ENCODE results near the gene CKMT1A.
"Not testable (repeated sequence)": the region's sequence is repeated elsewhere in the genome, so short reads cannot be mapped to it uniquely, and the experiment has no call there.

Gene CKMT1A

DNA sequence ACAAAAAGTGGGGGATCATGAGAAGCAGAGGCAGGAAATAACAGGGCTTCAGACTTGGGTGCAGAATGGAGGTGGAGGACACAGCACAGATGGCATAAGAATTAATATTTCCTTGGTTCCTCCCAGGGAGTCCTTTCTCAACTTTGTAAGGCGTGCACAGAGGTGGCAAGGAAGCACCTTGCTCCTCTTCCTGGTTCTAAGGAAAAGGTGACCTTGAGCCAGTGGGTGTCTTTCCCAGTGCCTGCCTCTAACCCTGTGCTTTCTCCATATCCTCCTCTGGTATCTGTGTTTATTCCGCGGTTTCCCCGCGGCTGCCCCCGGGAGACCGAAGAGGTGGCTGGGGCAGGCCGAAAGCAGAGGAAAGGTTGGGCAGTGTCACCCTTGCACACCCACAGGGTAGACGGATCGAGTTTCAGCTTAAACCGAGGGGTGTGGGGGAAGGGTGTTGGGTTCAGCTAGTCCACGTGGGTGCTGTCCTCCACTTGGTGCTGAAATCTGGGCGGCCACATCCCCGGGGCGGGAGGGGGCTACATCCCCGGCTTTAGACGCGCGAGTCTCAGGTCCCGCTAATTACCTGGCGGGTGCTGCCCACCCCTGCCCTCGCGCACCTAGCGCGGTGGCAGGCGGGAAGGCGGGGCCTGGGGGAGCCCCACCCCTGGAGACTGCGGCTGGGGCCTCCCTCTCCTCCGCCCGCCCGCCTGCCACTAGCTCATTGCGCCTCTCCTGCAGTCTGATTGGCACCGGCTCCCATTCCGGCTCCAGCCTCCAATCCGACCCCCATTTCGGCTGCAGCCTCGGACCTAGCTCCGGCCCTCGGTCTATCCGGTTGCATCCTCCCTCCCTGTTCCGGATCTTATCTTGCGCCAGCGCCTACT, at the start of gene CKMT1A:
CKMT1A (plus strand) TSS at position 712 of the 875 bp plus-strand sequence. CDS start 192 bp downstream, outside the sequence.
- DNase-seq (ENCODE audit: low spot score) = not testable (repeated sequence)

DNA sequence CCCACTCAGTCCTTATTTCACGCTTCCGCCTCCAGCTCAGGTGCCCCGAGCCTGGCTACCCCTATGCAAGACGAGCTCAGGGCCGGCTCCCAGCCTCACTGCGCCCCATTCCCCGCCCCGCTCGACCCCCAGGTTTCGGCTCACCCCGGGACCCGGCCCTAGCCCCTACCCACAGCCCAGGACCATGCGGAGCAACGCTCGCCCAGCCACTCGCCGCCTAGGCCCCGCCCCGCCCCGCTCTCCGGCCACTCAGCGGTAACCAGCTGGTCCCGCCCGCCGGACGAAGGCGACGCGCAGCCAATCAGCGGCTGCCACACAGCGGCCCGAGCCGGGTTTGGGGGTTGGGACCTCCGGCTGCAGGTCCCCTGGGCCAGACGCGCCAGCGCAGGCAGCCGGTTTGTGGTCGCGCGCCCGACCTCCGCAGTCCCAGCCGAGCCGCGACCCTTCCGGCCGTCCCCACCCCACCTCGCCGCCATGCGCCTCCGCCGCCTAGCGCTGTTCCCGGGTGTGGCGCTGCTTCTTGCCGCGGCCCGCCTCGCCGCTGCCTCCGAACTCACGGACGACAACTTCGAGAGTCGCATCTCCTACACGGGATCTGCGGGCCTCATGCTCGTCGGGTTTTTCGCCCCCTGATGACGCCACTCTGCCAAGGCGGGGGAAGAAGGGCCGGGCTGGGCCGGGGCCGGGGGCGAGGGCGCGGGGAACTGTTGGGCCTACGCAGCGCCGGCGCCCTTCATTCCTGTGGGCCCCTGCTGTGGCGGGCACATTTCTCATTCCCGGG, 44.8 kb upstream of the CKMT1A start, which contains the start of gene CATSPER2:
CATSPER2 (minus strand) TSS at position 196 of the 781 bp plus-strand sequence. CDS start 783 bp downstream, outside the sequence.
- no peak for DNase-seq (ENCODE audit: low spot score)

DNA sequence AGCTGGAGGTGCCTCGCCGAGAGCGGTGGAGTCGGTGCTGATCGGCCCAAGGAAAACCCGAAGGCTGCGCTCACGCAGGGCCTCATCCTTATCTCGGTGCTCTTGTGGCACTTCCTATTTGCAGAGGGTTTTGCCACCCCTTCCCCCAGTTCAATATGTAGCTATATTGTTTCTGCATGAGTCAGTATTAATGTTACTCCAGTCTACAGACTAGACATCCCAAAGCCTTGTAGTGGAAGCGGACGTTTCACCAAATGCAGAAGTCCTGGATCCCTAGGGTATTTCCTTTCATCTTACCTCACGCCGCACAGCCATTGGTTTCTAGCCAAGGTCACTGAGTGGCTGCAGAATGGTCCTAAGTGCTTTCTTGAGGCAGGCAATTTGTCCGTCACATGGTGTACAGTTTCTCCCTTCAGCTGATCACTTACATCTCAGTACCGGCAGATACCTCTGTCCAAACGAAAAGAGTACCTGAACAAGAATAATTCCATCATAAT, 44.2 kb upstream of the CKMT1A start:
- not testable (repeated sequence) for DNase-seq (ENCODE audit: low spot score)

DNA sequence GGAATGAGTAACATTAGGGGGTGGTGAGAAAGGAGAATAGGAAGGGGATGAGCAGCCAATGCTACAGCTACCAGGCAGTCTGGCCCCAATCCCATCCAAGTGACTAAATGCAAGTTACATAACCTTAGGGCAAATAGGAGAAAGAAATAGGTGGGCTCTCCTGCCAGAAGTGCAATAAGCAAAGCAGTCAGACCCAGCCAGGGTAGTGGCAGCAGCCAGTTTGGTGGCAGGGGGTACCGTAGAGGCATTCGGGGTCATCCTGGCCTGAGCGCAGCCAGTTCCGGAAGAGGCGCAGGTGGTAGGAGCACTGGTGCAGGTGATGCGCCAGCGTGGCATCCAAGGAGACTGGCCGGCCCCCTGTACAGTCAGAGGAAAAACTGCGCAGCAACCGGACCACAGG, 33.9 kb upstream of the CKMT1A start:
- DNase-seq (ENCODE audit: low spot score) = not testable (repeated sequence)

DNA sequence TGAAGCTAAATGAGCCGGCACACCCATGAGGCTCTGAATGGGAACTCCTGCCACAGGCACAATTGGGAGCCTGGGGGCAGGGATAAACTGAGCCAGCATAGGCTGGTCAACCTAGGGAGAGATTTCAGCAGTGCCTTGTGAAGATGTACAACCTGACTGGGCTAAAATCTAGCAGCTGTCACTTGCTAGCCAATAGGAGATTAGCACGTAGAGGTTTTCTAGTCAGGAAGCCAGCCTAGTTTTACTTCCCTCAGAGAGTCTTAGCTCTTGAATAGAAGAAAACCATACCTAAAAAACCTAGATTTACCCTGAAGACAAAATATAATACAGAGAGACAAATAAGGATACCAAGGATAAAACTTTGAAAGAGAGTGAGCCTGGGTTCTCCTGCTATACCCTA, 31.4 kb upstream of the CKMT1A start:
- DNase-seq (ENCODE audit: low spot score) = not testable (repeated sequence)

DNA sequence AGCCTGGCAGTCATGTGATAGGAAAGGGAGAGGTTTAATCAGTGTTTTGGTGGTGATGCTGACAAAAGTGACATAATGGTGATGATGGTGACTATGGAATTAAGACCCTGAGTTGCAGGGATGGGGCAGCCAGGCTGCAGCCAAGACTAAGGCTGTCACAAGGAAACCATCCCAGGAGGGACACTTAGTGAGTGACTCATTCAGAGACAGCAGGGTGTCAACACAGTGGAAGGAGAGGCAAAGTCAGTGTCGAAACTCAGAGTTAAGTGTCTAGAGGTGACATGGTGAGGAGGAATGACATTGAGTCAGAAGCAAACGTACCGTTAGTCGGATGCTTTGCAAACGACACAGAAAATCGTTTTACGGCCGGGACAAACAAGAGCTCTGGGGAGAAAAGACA, 30.3 kb upstream of the CKMT1A start:
- DNase-seq (ENCODE audit: low spot score) = not testable (repeated sequence)

DNA sequence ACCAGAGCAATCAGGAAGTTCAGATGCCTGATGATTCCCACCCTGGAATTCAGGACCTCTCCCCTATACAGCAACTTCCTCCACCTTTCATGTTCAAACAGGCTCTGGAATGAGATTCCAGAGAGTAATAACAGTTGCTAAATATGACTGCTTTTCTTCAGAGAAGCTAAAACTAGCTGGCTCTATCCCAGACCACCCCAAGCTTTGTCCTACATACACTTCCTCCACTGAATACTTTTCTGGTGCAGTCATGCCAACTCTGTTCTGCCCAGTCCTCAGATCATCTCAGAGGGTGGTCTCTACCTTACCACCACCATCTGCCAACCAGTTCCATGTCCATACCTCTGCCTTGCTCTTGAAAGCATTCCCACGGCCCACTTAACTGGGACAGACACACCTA, 27.5 kb upstream of the CKMT1A start:
- not testable (repeated sequence) for DNase-seq (ENCODE audit: low spot score)

DNA sequence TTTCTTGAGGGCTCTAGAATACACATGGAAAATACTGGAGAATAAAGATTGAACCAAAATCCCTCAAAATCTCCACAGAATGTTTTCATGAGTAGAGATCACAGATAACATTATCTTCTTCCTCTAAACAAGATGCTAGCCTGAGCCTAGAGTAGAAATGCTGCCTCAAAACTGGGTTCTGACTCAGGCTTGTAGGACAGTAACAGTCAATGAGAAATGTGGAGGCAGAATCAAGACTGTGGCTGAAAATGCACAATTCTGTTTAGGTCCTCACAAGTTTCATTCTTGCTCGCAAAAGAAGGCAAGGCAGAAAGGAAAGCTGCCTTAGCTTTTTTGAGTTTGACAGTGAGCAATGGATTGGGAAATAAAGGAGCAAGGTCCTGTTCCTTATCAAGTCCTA, 19.5 kb upstream of the CKMT1A start:
- not testable (repeated sequence) for DNase-seq (ENCODE audit: low spot score)

DNA sequence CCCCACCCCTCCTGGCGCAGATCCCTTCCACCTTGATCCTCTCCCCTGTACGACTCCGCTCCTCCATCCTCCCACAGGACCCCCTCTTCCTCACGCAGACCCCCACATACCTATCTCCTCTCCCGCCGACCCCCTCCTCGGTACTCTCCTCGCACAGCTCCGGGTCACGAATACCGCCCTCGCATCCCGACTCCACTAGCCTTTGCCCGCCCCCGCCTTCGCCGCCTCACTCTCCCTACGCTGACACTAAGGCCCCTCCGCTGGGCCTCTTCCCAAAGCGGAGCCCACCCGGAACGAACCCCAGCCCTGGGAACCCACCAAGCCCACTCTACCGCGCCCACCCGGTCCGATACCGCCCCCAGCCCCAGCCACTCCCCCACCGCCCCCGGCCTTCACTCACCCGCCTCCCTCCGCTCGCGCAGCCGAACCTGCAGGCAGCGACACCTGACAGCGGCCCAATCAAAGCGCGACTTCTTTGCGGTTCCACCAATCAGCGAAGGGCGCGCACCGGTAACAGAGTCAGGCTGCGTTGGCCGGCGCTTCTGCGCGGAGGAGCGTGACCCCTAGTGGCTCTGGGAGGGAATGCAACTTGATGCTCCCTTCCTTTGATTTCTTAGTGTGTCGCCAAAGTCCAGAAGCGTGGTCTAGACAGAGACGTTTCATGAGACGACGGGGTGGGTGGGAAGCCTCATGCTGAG, 3.9 kb upstream of the CKMT1A start:
- DNase-seq (ENCODE audit: low spot score) = not testable (repeated sequence)

DNA sequence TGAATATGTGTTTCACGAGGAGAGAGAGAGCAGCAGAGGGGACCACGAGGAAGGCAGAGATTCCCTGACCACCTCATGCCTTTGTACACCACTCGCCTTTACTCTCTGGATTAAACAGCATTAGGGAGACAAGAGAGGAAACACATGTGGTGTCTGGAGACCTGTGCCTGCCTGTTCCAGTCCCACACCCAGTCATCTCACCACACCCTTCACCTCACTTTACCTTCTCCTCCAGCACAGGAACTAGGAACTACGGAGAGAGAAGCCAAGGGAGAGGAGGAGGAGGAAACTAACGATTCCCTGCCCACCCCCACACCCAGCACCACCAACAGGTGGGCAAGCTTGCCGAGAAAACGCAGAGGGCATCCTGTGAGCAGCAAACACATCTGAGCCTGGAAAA, 980 bp upstream of the CKMT1A start:
- not testable (repeated sequence) for DNase-seq (ENCODE audit: low spot score)

DNA sequence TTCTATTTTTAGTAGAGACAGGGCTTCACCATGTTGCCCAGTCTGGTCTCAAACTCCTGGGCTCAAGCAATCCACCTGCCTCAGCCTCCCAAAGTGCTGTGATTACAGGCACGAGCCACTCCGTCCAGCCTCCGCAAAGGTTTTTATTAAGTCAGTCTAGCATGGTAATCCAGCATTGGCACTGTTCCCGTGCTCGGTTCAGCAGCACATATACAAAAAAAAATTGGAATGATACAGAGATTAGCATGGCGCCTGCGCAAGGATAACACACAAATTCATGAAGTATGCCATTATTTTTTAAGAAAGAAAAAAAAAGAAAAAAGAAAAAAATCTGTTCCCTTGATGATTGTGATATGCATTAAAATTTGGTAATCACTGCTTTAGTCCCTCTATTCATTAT, 8.5 kb downstream of the CKMT1A start:
- DNase-seq (ENCODE audit: low spot score) = no peak

DNA sequence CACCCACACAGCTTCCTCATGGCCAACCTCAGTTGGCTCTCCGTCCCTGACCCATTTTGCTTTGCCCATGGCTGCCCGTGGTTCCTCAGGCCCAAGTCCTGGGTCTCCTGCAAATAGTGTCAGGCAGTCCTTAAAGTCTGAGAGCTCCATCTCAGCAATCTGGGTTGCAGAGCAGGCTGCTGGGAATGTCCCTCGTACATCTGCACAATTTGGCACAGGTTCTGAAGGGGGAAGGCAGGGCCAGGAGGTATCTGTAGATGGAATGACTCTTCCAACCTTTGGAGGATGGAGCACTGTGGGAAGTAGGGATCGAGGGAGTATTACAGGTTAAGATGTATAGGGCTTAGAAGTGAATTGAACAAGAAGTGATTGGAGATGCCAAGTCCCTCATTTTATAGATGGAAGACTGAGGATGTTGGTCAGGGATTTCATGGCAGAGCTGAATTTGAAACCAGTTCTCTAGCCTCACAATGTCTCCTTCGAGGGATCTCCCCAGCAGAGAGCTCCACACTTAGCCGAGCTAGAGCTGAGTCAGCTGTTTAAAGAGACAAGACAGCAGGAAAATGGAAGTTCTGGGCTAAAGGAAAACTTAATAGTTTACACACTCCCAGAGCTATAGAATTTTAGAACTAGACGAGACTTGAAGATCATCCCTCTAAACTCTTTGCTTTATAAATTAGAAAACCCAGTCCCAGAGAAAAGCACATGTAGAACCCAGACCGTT, 9.2 kb downstream of the CKMT1A start:
- no peak for DNase-seq (ENCODE audit: low spot score)

DNA sequence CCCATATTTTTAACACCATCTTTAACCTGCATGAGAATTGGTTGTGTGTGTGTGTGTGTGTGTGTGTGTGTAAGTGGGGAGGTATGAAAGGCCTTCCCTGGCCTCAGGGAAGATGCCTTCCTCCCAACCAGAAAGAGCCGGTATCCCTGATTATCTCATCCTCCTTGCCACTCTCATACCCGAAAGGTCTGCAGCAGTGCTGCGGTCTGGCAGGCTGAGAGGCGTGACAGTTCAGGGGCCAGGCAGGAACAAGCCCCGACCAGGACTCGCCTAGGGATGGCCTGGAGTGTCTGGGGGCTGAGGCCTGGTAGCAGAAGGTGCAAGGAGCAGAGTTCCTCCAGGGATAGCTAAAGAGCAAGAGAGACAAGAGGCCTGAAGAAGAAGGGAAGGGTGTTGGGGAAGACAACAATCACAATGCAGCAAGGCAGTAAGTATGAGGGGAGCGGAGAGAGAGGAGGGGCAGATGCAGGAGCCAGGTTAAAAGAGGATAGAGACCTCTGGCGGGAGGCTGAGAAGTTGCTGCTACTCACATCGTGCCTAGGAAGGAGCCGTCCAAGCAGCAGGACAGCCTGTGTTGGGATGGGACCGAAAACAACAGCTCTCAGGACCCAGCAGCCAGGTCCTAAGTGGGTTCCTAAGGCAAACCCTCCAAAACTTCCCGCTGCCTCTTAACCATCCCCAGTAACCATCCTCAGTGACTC, 16.9 kb downstream of the CKMT1A start:
- not testable (repeated sequence) for DNase-seq (ENCODE audit: low spot score)

DNA sequence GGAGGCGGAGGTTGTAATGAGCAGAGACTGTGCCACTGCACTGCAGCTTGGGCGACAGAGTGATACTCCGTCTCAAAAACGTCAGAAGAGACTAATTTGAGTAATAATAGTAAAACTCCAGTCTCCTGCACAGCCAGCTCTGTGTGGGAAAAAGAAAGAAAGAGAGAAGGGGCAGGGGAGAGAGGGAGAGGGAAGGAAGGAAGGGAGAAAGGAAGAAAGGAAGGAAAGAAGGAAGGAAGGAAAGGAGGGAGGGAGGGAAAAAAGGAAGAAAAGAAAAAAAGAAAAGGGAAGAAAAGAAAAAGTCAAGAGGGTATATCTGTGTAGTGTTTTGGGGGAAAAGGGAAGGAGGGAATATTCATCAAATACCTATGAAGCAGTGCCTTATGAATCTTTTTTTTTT, 29.5 kb downstream of the CKMT1A start:
- no peak for DNase-seq (ENCODE audit: low spot score)

DNA sequence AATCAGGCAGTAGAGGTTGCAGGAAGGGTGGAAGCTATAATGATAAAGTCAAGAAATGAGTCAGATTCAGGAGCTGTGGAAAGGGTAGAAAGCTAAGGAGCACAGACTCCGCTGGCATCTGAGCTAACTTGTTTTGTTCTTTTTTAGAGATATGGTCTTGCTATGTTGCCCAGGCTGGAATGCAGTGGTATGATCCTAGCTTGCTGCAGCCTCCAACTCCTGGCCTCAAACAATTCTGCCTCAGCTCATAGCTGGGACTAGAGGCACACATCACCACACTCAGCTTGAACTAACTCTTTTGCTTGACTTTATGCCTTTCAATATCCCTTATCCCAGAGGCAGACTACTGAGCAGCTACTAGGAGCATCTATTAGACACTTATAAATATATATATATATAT, 32.6 kb downstream of the CKMT1A start:
- not testable (repeated sequence) for DNase-seq (ENCODE audit: low spot score)

DNA sequence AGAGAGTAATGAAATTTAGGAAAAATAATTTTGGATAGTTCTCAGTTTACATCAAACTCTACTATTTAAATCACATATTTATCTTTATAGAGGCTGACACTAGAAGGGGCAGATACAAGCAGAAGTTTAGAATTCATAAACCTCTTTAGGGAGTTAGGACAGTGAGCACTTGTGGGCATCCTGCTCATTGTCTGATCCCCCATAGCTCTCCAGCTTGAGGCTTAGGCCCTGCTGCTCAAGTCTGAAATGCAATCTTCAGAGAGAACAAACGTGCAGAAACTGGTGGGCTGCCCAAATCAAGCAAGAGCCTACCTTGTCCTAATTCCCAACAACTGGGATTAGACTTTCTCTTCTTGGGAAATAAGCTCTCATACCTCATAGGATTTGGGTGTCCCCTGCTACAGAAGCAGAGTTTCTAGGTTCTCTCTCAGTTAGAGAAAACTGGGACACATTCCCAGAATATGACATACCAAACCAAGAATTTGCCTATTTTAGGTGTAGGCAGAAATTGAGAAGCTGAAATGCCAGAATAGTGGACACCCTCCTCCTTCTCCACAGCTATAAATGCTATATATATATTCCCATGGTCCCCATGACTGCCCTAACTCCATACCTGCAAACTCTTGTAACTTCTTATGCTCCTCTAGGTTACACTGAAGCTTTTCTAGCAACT, 34.5 kb downstream of the CKMT1A start:
- not testable (repeated sequence) for DNase-seq (ENCODE audit: low spot score)

DNA sequence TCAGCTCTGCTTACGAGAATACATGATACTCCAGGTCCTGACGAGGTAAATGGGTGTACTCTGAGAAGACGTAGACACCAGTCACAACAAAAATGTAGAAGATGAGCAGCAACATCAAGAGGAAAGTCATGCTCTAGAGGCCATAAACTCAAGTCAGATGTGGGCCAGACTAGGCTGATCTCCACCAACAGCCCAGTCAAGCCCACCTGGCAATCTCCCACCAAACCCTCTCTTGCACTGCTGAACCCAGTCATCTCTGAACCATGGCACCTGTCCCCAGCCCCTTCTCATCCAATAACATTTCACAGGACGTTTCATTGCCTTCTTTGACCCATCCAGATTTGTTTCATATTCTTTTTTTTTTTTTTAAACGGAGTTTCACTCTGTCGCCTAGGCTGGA, 41.8 kb downstream of the CKMT1A start:
- no peak for DNase-seq (ENCODE audit: low spot score)

DNA sequence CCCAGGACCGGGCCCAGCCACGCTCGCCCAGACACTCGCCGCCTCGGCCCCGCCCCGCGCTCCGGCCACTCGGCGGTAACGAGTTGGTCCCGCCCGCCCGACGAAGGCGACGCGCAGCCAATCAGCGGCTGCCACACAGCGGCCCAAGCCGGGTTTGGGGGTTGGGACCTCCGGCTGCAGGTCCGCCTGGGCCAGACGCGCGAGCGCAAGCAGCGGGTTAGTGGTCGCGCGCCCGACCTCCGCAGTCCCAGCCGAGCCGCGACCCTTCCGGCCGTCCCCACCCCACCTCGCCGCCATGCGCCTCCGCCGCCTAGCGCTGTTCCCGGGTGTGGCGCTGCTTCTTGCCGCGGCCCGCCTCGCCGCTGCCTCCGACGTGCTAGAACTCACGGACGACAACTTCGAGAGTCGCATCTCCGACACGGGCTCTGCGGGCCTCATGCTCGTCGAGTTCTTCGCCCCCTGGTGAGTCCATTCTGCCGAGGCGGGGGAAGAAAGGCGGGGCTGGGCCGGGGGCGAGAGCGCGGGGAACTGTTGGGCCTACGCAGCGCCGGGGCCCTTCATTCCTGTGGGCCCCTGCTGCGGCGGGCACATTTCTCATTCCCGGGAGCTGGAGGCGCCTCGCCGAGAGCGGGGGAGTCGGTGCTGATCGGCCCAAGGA, 52.7 kb downstream of the CKMT1A start, which contains the start of gene PDIA3:
PDIA3 (plus strand) TSS at position 194 of the 658 bp plus-strand sequence; CDS start at position 296, 102 bp downstream.
- DNase-seq (ENCODE audit: low spot score) = peak; percentile 90

DNA sequence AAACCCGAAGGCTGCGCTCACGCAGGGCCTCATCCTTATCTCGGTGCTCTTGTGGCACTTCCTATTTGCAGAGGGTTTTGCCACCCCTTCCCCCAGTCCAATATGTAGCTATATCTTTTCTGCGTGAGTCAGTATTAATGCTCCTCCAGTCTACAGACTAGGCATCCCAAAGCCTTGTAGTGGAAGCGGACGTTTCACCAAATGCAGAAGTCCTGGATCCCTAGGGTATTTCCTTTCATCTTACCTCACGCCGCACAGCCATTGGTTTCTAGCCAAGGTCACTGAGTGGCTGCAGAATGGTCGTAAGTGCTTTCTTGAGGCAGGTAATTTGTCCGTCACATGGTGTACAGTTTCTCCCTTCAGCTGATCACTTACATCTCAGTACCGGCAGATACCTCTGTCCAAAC, 53.2 kb downstream of the CKMT1A start:
- DNase-seq (ENCODE audit: low spot score) = peak; percentile 80

Measured in RKO (cell line).